AG04449 (cell line): ENCODE data around the gene DLEC1.

Source experiments
- CTCF ChIA-PET: fragments of 350-600 bp; formaldehyde crosslinking; extraction: SDS; loops from one replicate; lab custom pipeline; 2021; ENCODE audit warnings: antibody characterized with exemption; lab: Yijun Ruan, JAX
- POLR2A ChIA-PET: fragments of 400-600, 350-600 bp; formaldehyde crosslinking; extraction: SDS; loops from one replicate; lab custom pipeline; 2020; ENCODE audit warnings: antibody characterized with exemption, inconsistent platforms; lab: Yijun Ruan, JAX
- DNase-seq: peaks from one replicate; pipeline ENCODE4 v3.0.0-alpha.2; 2010; ENCODE audit warnings: low read depth, low spot score
- H3K4me3 ChIP-seq: 2 replicates; pipeline ENCODE4 v1.5.1; 2011; ENCODE audit warnings: low read depth, mild to moderate bottlenecking, control low read depth, low read length
- TF ChIP-seq, protein P1 (sequence below): IDR thresholded peaks from one replicate; pipeline ENCODE4 v1.5.1; 2011; ENCODE audit warnings: mild to moderate bottlenecking, moderate library complexity, low read length, control low read depth, inconsistent platforms; ENCODE audit not compliant: insufficient read depth; ENCODE audit errors: missing control alignments

Gene DLEC1

DNA sequence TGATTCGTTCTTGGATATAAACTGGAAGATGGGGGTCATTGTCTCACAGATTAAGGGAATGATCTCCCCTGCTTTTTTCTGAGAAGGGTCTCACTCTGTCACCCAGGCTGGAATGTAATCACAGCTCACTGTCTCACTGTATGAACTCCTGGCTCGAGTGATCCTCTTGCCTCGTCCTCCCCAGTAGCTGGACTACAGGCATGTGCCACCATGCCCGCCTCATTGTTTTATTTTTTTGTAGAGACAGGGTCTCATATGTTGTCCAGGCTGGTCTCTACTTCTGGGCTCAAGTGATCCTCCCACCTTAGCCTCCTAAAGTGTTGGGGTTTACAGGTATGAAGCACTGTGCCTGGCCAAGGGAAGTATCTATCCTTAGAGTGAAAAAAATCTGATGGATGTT, 131.7 kb downstream of the DLEC1 start:
- DNase-seq, result no peak
- no peak overlapping the region for H3K4me3 ChIP-seq
- TF ChIP-seq, protein P1, sequence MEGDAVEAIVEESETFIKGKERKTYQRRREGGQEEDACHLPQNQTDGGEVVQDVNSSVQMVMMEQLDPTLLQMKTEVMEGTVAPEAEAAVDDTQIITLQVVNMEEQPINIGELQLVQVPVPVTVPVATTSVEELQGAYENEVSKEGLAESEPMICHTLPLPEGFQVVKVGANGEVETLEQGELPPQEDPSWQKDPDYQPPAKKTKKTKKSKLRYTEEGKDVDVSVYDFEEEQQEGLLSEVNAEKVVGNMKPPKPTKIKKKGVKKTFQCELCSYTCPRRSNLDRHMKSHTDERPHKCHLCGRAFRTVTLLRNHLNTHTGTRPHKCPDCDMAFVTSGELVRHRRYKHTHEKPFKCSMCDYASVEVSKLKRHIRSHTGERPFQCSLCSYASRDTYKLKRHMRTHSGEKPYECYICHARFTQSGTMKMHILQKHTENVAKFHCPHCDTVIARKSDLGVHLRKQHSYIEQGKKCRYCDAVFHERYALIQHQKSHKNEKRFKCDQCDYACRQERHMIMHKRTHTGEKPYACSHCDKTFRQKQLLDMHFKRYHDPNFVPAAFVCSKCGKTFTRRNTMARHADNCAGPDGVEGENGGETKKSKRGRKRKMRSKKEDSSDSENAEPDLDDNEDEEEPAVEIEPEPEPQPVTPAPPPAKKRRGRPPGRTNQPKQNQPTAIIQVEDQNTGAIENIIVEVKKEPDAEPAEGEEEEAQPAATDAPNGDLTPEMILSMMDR, result no peak
- ChIA-PET CTCF (interaction anchor here (0.9 kb wide), 1 partner anchor 309 kb away, joined by 3 read pairs; no protein-coding TSS in a partner anchor), POLR2A (interaction anchor here (0.6 kb wide), 1 partner anchor 93 kb away, joined by 3 read pairs; no protein-coding TSS in a partner anchor)

DNA sequence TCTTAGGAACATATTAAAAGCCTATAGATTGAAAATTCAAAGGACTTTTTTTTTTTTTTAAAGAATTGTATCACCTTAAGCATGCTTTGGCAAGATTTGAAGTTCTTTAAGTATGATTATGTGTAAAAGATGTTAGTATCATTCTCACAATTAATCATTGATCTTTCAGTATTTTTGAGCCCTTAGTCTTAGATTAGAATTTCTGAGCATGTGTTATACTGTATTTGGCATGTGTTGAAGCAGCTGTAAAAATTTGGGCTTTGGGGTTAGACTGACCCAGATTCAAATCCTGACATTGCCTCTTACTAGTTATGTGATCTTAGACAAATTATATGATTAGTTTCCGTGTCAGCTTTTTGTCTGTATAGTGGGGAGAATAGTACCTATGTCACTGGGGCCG, 132.6 kb downstream of the DLEC1 start:
- CTCF ChIA-PET, result interaction anchor here (0.9 kb wide), 1 partner anchor 308 kb away, joined by 3 read pairs; no protein-coding TSS in a partner anchor
- TF ChIP-seq, protein P1, result no peak
- POLR2A ChIA-PET, result no interaction called here

More for the DNA sequence above, 132.6 kb downstream of the DLEC1 start:
- DNase-seq, result no peak
- no peak overlapping the region for H3K4me3 ChIP-seq
